Spinal cord (tissue), 10 donors: ENCODE measurements around the gene THPO. TPM values are rescaled to one million over a fixed set of nuclear protein-coding genes. Genes with fewer than 3 reads are reported as not detected.

Experiments
- DNase-seq, 6 donors: peaks; one replicate each; pipeline versions ENCODE4 v3.0.0 to v3.0.0-alpha.2; 2013 to 2015; ENCODE audit warnings: low spot score in 6 of 6, low read depth in 4 of 6
- H3K27ac ChIP-seq: one replicate; pipeline ENCODE4 v1.5.1; 2013; ENCODE audit warnings: low read depth, low read length, control low read depth
- H3K27me3 ChIP-seq: one replicate; pipeline ENCODE4 v1.6.1; 2013; ENCODE audit warnings: low read length; ENCODE audit not compliant: control insufficient read depth, insufficient read depth
- H3K36me3 ChIP-seq: one replicate; pipeline ENCODE4 v1.6.1; 2013; ENCODE audit warnings: low read length; ENCODE audit not compliant: control insufficient read depth, insufficient read depth
- H3K4me1 ChIP-seq: one replicate; pipeline ENCODE4 v1.6.1; 2013; ENCODE audit warnings: low read length; ENCODE audit not compliant: control insufficient read depth, insufficient read depth
- H3K4me3 ChIP-seq: one replicate; pipeline ENCODE4 v1.5.1; 2013; ENCODE audit warnings: low read depth, low read length, control low read depth
- H3K9me3 ChIP-seq: one replicate; pipeline ENCODE4 v1.6.1; 2013; ENCODE audit warnings: low read length; ENCODE audit not compliant: control insufficient read depth, insufficient read depth
- WGBS: methylation state at CpG from one replicate; pipeline ENCODE4 v1.1.5; 2013; ENCODE audit warnings: missing lambda C conversion rate; ENCODE audit not compliant: insufficient coverage; 5-methylcytosine and 5-hydroxymethylcytosine counted together
- polyA plus RNA-seq, 2 donors: library from polyadenylated mRNA; unstranded; fragments of 120-200 nt; gene quantifications; one replicate each; pipeline ENCODE4 v1.2.1, GENCODE V29; 2013; ENCODE audit not compliant: insufficient read length in 2 of 2
- total RNA-seq, 2 donors: library from RNA; depleted of rRNA in 1 of 2; stranded (reverse); fragments of 120-200 nt in 1 of 2; fragments of >200 nt in 1 of 2; gene quantifications; one replicate each; pipeline versions ENCODE4 v1.2.3 to v1.2.4, GENCODE V29; 2013 to 2014
- donor health status: healthy.

Gene THPO
- total and polyA plus RNA-seq, 4 donors = 0.40 to 2.6 (median 1.9) TPM

DNA sequence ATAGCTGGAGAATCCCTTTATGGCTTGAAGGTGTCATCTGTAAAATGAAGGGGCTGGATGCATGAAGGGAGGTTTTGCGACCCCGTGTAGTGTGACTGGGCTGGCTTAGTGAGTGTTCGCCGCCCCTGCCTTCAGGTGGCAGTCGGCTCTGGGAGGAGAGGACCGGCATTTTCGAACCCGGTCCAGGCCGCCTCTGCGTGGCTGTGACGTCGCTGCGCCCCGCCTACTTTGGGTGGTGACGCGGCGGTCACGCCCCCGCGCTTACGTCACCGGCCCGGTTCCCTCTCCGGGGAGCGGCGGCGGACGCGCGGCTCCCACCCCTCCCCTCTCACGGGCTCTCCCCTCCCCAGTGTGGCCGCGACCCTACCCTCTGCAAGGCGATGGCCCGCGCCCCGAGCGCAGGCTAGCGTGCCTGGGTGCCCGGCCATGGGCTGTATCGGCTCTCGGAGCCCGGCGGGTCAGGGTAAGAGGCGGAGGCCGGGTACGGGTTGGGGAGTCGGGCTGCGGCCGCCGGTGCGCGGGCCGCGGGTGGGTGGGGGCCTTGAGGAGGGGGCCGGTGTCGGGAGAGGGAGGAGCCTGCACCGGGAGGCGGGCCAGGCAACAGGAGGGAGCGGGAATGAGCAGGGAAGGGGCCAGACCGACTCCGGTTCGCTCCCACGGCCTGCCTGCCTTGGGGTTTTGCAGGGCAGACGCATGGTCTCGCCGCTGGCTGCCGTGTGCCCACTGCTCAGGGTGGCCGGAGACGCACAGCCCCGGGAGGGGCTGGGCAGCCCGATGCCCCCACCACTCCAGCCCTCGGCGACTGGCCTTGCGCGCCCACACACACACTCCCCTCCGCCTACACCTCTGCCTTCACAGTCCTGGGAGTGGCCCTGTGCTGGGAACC, 42.1 kb downstream of the THPO start:
- peak overlapping the region; percentile 96 for H3K27ac ChIP-seq
- peak overlapping the region; percentile 62 for H3K4me3 ChIP-seq
- peaks cover 53% of the 10 kb centered on the region for H3K4me1 ChIP-seq
- peak; percentile 65 to 95 (median 80) for DNase-seq
- H3K27me3 ChIP-seq = no peaks in the 10 kb centered on the region
- WGBS = under 1% methylated on average over 71 of the region's 77 CpGs
- peaks cover 52% of the 10 kb centered on the region for H3K36me3 ChIP-seq
- H3K9me3 ChIP-seq = no peaks in the 10 kb centered on the region

DNA sequence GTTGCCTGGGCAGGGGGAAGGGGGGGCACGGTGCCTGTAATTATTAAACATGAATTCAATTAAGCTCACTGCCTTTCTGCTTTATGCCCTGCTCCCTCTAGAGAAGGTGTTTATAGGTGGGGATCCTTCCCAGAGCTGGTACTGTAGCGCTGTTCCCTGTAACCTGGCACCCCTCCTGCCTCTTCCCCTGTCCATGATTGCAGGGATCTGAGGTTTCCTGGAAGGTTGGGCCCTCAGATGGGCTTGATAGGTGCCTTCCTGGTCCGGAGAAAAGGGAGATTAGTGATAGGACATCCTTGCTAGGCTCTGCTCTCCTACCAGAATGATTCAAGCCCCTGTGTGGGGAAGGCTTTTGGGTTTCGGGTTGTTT, 42.7 kb downstream of the THPO start:
- no peaks in the 10 kb centered on the region for H3K27me3 ChIP-seq
- H3K27ac ChIP-seq = peak overlapping the region; percentile 96
- no peaks in the 10 kb centered on the region for H3K9me3 ChIP-seq
- peaks cover 47% of the 10 kb centered on the region for H3K4me1 ChIP-seq
- H3K36me3 ChIP-seq = peaks cover 50% of the 10 kb centered on the region
- H3K4me3 ChIP-seq = peak overlapping the region; percentile 62
- no peak for DNase-seq
- WGBS = 23% methylated on average over 2 of the region's 4 CpGs

DNA sequence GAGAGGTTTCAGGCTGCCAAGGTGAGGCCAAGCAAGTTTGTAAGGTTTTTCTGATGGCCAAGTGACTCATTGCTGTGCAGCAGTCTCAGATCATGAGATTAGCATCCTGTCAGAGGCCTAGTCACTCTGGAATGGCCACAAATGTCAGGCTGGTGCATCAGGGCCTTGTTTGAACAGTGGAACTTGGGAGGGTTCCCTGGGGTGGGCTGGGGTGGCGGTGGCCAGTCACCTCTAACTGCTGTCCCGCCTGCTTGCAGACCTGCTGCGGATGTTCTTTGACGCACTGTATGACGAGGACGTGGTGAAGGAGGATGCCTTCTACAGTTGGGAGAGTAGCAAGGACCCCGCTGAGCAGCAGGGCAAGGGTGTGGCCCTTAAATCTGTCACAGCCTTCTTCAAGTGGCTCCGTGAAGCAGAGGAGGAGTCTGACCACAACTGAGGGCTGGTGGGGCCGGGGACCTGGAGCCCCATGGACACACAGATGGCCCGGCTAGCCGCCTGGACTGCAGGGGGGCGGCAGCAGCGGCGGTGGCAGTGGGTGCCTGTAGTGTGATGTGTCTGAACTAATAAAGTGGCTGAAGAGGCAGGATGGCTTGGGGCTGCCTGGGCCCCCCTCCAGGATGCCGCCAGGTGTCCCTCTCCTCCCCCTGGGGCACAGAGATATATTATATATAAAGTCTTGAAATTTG, 43.4 kb downstream of the THPO start:
- Histone ChIP-seq H3K4me1 (peaks cover 42% of the 10 kb centered on the region), H3K36me3 (peaks cover 54% of the 10 kb centered on the region), H3K27me3 (no peaks in the 10 kb centered on the region), H3K27ac (peak overlapping the region; percentile 96), H3K9me3 (no peaks in the 10 kb centered on the region), H3K4me3 (no peak overlapping the region)
- WGBS = 85% methylated on average over 11 of the region's 15 CpGs
- DNase-seq = no peak

DNA sequence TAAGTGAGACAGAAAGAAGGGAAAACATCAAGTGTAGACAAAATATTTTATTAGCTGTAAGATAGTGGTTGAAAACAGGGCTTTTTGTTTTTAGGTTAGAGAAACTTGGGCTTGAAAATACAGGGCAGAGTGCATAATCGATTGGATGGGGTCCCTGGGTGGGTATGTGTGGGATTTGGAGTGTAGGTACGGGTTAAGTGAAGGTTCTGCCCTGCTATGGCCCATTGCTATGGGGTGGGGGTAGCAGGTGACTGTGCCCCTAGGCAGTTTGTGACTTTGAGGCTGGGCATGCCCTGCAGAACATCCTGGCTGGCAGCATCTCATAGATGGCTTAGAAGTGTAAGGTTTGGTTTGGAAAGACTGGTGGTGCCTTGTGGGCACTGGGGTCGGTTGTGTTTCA, 44.3 kb downstream of the THPO start:
- no peaks in the 10 kb centered on the region for H3K9me3 ChIP-seq
- 97% methylated on average over 3 of the region's 3 CpGs for WGBS
- H3K4me1 ChIP-seq = peaks cover 33% of the 10 kb centered on the region
- no peak overlapping the region for H3K4me3 ChIP-seq
- H3K27ac ChIP-seq = no peak overlapping the region
- no peak for DNase-seq
- H3K36me3 ChIP-seq = peaks cover 61% of the 10 kb centered on the region
- no peaks in the 10 kb centered on the region for H3K27me3 ChIP-seq

DNA sequence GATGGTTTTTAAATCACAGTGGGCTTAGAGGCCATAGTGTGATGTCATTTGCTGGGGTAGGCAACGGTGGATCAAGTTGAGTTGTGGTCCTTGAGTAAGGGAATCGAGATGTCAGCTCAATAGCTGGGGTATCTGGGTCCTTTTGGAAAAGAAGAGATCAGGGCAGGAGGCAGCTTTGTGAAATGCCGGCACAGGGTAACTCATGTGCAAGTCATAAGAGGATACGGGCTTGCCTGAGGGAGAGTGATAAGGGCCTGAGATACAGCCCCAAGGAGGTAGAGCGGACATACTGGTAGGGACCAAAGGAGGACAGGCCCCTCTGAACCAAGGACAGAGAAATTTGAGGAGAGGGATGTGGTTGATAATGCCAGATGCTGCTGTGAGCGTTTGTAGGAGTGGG, 44.8 kb downstream of the THPO start:
- DNase-seq = no peak
- Histone ChIP-seq H3K27me3 (no peaks in the 10 kb centered on the region), H3K27ac (no peak overlapping the region), H3K9me3 (no peaks in the 10 kb centered on the region), H3K4me3 (no peak overlapping the region), H3K4me1 (peaks cover 27% of the 10 kb centered on the region), H3K36me3 (peaks cover 66% of the 10 kb centered on the region)
- 87% methylated on average over 6 of the region's 6 CpGs for WGBS

DNA sequence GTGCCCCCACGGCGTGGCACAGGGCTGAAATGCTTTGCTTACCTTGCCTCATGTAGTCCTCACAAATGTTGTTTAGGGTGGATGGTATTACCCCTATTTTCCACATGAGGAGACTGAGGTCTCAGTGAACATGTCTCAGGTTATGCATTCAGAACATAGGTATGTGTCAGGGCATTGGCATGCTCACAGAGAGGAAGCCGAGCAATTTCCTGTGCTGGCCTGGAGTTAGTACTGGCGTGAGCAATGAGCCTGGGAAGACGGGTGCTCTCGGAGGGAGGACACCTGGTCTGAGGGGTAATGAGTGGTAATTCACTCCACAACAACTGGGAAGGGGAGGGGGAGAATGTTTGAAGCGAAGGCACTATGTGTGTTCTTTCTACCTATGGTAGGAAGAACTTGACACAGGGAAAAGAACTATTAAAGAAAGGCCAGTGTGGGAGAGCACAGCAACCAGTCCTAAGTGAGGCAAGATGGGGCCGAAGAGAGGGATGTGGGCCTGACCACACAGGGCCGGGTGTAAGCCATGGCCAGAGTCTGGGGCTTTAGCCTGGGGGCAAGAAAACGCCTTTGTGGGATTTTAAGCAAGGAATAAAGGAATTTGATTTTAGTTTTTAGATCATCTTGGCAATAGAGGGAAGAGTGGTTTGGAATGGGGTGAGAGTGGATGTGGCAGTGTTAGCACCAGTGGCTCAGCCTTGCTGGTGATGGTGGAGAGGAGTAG, 45.5 kb downstream of the THPO start:
- 83% methylated on average over 10 of the region's 10 CpGs for WGBS
- no peak overlapping the region for H3K4me3 ChIP-seq
- no peaks in the 10 kb centered on the region for H3K27me3 ChIP-seq
- peaks cover 21% of the 10 kb centered on the region for H3K4me1 ChIP-seq
- peaks cover 73% of the 10 kb centered on the region for H3K36me3 ChIP-seq
- H3K9me3 ChIP-seq = no peaks in the 10 kb centered on the region
- no peak overlapping the region for H3K27ac ChIP-seq
- DNase-seq = no peak

DNA sequence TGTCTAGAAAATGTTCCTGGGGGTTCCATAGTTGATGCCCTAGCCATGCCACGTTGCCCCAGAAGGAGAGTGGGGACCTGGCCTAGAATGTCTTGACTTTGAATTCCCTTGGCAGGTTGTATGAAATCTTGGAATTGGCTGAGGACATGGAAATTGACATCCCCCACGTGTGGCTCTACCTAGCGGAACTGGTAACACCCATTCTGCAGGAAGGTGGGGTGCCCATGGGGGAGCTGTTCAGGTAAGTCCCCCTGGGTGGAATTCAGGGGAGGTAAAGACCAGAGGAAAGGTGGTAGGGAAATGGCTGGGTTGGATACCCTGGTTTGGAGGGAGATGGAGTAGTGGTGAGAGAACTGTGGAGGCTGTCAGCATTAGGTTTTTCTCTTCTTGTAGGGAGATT, 49.5 kb downstream of the THPO start:
- no peak overlapping the region for H3K27ac ChIP-seq
- H3K4me3 ChIP-seq = no peak overlapping the region
- WGBS = 67% methylated on average over 3 of the region's 3 CpGs
- H3K36me3 ChIP-seq = peaks cover 94% of the 10 kb centered on the region
- H3K27me3 ChIP-seq = no peaks in the 10 kb centered on the region
- no peak for DNase-seq
- no peaks in the 10 kb centered on the region for H3K9me3 ChIP-seq
- H3K4me1 ChIP-seq = no peaks in the 10 kb centered on the region

DNA sequence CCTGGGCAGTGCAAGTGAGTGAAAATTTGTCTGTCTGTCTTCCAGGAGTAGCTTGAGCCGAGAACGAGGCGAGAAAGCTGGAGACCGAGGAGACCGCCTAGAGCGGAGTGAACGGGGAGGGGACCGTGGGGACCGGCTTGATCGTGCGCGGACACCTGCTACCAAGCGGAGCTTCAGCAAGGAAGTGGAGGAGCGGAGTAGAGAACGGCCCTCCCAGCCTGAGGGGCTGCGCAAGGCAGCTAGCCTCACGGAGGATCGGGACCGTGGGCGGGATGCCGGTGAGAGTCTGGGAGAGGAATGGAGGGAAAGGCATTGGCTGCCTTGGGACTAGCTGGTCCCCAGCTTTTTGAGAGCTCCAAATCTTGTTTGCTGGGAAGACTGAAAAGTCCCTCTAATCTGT, 50.8 kb downstream of the THPO start:
- no peak overlapping the region for H3K4me3 ChIP-seq
- H3K4me1 ChIP-seq = no peaks in the 10 kb centered on the region
- 96% methylated on average over 19 of the region's 21 CpGs for WGBS
- peaks cover 94% of the 10 kb centered on the region for H3K36me3 ChIP-seq
- H3K27me3 ChIP-seq = no peaks in the 10 kb centered on the region
- H3K9me3 ChIP-seq = no peaks in the 10 kb centered on the region
- DNase-seq = no peak
- no peak overlapping the region for H3K27ac ChIP-seq

DNA sequence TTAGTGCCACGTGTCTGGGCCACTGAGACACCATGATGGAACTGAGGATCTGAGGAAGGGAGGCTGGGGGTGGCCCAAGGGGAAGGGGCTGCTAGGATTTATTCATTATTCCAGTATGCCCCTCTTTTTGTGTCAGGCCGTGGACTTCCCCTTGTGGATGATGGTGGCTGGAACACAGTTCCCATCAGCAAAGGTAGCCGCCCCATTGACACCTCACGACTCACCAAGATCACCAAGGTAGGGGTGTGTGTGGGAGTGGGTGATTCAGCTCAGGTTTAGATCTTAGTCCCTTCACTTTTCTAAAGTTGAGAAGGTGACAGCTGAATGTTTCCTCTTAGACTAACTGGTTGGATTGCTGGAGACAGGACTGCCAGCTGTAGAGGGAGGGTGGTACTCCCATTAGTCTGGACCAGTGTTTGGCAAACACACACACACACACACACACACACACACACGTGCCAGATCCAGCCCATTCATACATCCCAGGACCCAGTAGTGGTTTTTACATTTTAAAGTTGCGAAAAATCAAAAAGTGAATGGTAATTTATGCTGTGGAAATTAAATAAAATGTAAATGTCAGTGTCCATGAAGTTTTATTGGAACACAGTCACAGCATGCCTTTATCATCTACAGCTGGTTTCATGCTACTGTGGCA, 52.2 kb downstream of the THPO start:
- H3K9me3 ChIP-seq = no peaks in the 10 kb centered on the region
- 100% methylated on average over 3 of the region's 6 CpGs for WGBS
- DNase-seq = no peak
- H3K27ac ChIP-seq = no peak overlapping the region
- H3K36me3 ChIP-seq = peaks cover 94% of the 10 kb centered on the region
- H3K4me3 ChIP-seq = no peak overlapping the region
- no peaks in the 10 kb centered on the region for H3K27me3 ChIP-seq
- H3K4me1 ChIP-seq = no peaks in the 10 kb centered on the region
